Measurements from ENCODE around the gene TGFBR3.
A peak's percentile ranks its signal among the peaks of the same experiment; 100 is the strongest.

The TGFBR3 gene

GRCh38 chr1:91754816-91755580 is 131.0 kb downstream of the TGFBR3 start:
- no peak for DNase-seq (ENCODE audit: low read depth)

- DNase-seq (ENCODE audit: low read depth): peak; percentile 71
Measured at GRCh38 chr1:91754348-91754747, 131.6 kb downstream of the TGFBR3 start.

GRCh38 chr1:91753878-91754277 is 132.1 kb downstream of the TGFBR3 start:
- DNase-seq (ENCODE audit: low read depth): no peak

- no peak for DNase-seq (ENCODE audit: low read depth)
Measured at GRCh38 chr1:91752324-91752723, 133.6 kb downstream of the TGFBR3 start.

- no peak for DNase-seq (ENCODE audit: low read depth)
Measured at GRCh38 chr1:91751275-91751674, 134.7 kb downstream of the TGFBR3 start.

- peak; percentile 60 for DNase-seq (ENCODE audit: low read depth)
Measured at GRCh38 chr1:91750398-91750996, 135.5 kb downstream of the TGFBR3 start.

- no peak for DNase-seq (ENCODE audit: low read depth)
Measured at GRCh38 chr1:91749788-91750231, 136.1 kb downstream of the TGFBR3 start.

- DNase-seq (ENCODE audit: low read depth): no peak
Measured at GRCh38 chr1:91747666-91748065, 138.3 kb downstream of the TGFBR3 start.

- DNase-seq (ENCODE audit: low read depth): no peak
Measured at GRCh38 chr1:91746728-91747338, 139.1 kb downstream of the TGFBR3 start.

- DNase-seq (ENCODE audit: low read depth): no peak
Measured at GRCh38 chr1:91745640-91746373, 140.1 kb downstream of the TGFBR3 start.

GRCh38 chr1:91744953-91745639 is 140.9 kb downstream of the TGFBR3 start:
- DNase-seq (ENCODE audit: low read depth): no peak

GRCh38 chr1:91742848-91743292 is 143.1 kb downstream of the TGFBR3 start:
- no peak for DNase-seq (ENCODE audit: low read depth)

GRCh38 chr1:91741906-91742305 is 144.0 kb downstream of the TGFBR3 start:
- DNase-seq (ENCODE audit: low read depth): no peak

- peak; percentile 78 for DNase-seq (ENCODE audit: low read depth)
Measured at GRCh38 chr1:91741301-91741700, 144.7 kb downstream of the TGFBR3 start.

- DNase-seq (ENCODE audit: low read depth): no peak
Measured at GRCh38 chr1:91737650-91738049, 148.3 kb downstream of the TGFBR3 start.

- DNase-seq (ENCODE audit: low read depth): peak; percentile 55
Measured at GRCh38 chr1:91736715-91737615, 149.0 kb downstream of the TGFBR3 start.

GRCh38 chr1:91736146-91736714 is 149.7 kb downstream of the TGFBR3 start:
- DNase-seq (ENCODE audit: low read depth): no peak

GRCh38 chr1:91735266-91735845 is 150.6 kb downstream of the TGFBR3 start:
- peak; percentile 60 for DNase-seq (ENCODE audit: low read depth)

GRCh38 chr1:91734761-91735160 is 151.2 kb downstream of the TGFBR3 start:
- no peak for DNase-seq (ENCODE audit: low read depth)

- DNase-seq (ENCODE audit: low read depth): no peak
Measured at GRCh38 chr1:91733108-91733710, 152.7 kb downstream of the TGFBR3 start.
